Neural cell (in vitro differentiated cells): ENCODE measurements around the gene ZNF200. TPM values are rescaled to one million over a fixed set of nuclear protein-coding genes. Genes with fewer than 3 reads are reported as not detected.
"Not testable (repeated sequence)": the region's sequence is repeated elsewhere in the genome, so short reads cannot be mapped to it uniquely, and the experiment has no call there.

Source experiments
- H2AFZ ChIP-seq: fragments of 200-600, 300-800 bp; sonication (generic), shearing (Covaris generic); 2 replicates; pipeline ENCODE4 v1.6.0; 2014; ENCODE audit warnings: low read depth, mild to moderate bottlenecking, antibody characterized with exemption, low read length, moderate library complexity
- H3F3A ChIP-seq: fragments of 200-600 bp; shearing (Covaris generic); 2 replicates; pipeline ENCODE4 v1.6.1; 2016; ENCODE audit warnings: mild to moderate bottlenecking, moderate library complexity, mixed read lengths, antibody characterized with exemption, low read length; ENCODE audit not compliant: insufficient read depth, poor library complexity, severe bottlenecking
- H3K27ac ChIP-seq: fragments of 200-600, 300-800 bp; sonication (generic), shearing (Covaris generic); 2 replicates; pipeline ENCODE4 v1.5.1; 2014; ENCODE audit warnings: mild to moderate bottlenecking, low read length, moderate library complexity
- H3K27me3 ChIP-seq: fragments of 300-800, 200-600 bp; sonication (generic), shearing (Covaris generic); 2 replicates; pipeline ENCODE4 v1.6.0; 2014; ENCODE audit warnings: mild to moderate bottlenecking, low read depth, low read length, moderate library complexity; ENCODE audit not compliant: insufficient read depth
- H3K36me3 ChIP-seq: fragments of 300-800, 200-600 bp; sonication (generic), shearing (Covaris generic); 2 replicates; pipeline ENCODE4 v1.5.1; 2014; ENCODE audit warnings: mild to moderate bottlenecking, antibody characterized with exemption, low read length, moderate library complexity; ENCODE audit not compliant: insufficient read depth
- H3K4me2 ChIP-seq: fragments of 300-800, 200-600 bp; sonication (generic), shearing (Covaris generic); 2 replicates; pipeline ENCODE4 v1.6.0; 2014; ENCODE audit warnings: mild to moderate bottlenecking, low read length
- H3K4me3 ChIP-seq: fragments of 300-800, 200-600 bp; sonication (generic), shearing (Covaris generic); 2 replicates; pipeline ENCODE4 v1.5.1; 2014; ENCODE audit warnings: mild to moderate bottlenecking, low read length, moderate library complexity
- H3K79me2 ChIP-seq: fragments of 200-600 bp; shearing (Covaris generic); replicated peaks from 2 replicates; pipeline ENCODE4 v1.6.0; 2014; ENCODE audit warnings: mild to moderate bottlenecking, low read length, moderate library complexity; ENCODE audit not compliant: insufficient read depth
- H3K9ac ChIP-seq: fragments of 300-800, 200-600 bp; sonication (generic), shearing (Covaris generic); 2 replicates; pipeline ENCODE4 v1.6.1; 2016; ENCODE audit warnings: mild to moderate bottlenecking, low read length, mixed read lengths
- H3K9me2 ChIP-seq: fragments of 200-600 bp; shearing (Covaris generic); 2 replicates; pipeline ENCODE4 v1.6.1; 2016; ENCODE audit warnings: mild to moderate bottlenecking, low read length, mixed read lengths; ENCODE audit not compliant: insufficient read depth
- H3K9me3 ChIP-seq: fragments of 200-600, 300-800 bp; sonication (generic), shearing (Covaris generic); 2 replicates; pipeline ENCODE4 v1.6.1; 2016; ENCODE audit warnings: mild to moderate bottlenecking, mixed run types, low read length, moderate library complexity, mixed read lengths
- H4K20me1 ChIP-seq: fragments of 200-600 bp; shearing (Covaris generic); 2 replicates; pipeline ENCODE4 v1.6.1; 2016; ENCODE audit warnings: mild to moderate bottlenecking, mixed run types; ENCODE audit not compliant: insufficient read depth
- CTCF ChIP-seq: fragments of 450-650 bp; IDR thresholded peaks from 2 replicates; pipeline ENCODE4 v1.5.1; 2014; ENCODE audit warnings: antibody characterized with exemption, mild to moderate bottlenecking, moderate library complexity; ENCODE audit not compliant: poor library complexity, severe bottlenecking
- EP300 ChIP-seq: fragments of 450-650 bp; conservative IDR thresholded peaks from 2 replicates; pipeline ENCODE4 v1.6.1; 2014; ENCODE audit warnings: antibody characterized with exemption, mild to moderate bottlenecking, moderate library complexity; ENCODE audit not compliant: poor library complexity, severe bottlenecking
- EZH2 ChIP-seq: fragments of 200-600, 300-800 bp; shearing (Covaris generic), sonication (generic); IDR thresholded peaks from 2 replicates; pipeline ENCODE4 v1.6.1; 2014; ENCODE audit warnings: antibody characterized with exemption, low read length, borderline replicate concordance, mild to moderate bottlenecking; ENCODE audit not compliant: insufficient read depth, poor library complexity, severe bottlenecking
- MXI1 ChIP-seq: fragments of 450-650 bp; conservative IDR thresholded peaks from 2 replicates; pipeline ENCODE4 v1.6.1; 2014; ENCODE audit warnings: antibody characterized with exemption, mild to moderate bottlenecking; ENCODE audit not compliant: poor library complexity, severe bottlenecking
- POLR2AphosphoS5 ChIP-seq: IDR thresholded peaks from 2 replicates; pipeline ENCODE4 v1.6.1; 2012
- RAD21 ChIP-seq: fragments of 450-650 bp; conservative IDR thresholded peaks from 2 replicates; pipeline ENCODE4 v1.6.1; 2014; ENCODE audit warnings: antibody characterized with exemption, mild to moderate bottlenecking, moderate library complexity
- REST ChIP-seq: IDR thresholded peaks from 2 replicates; pipeline ENCODE4 v1.6.1; 2012; ENCODE audit warnings: borderline replicate concordance
- SMC3 ChIP-seq: fragments of 450-650 bp; conservative IDR thresholded peaks from 2 replicates; pipeline ENCODE4 v1.6.1; 2014; ENCODE audit warnings: antibody characterized with exemption, mild to moderate bottlenecking, moderate library complexity; ENCODE audit not compliant: poor library complexity
- TAF1 ChIP-seq: IDR thresholded peaks from 2 replicates; pipeline ENCODE4 v1.6.1; 2012; ENCODE audit warnings: low read depth
- polyA plus RNA-seq: library from polyadenylated mRNA; depleted of rRNA; stranded (reverse); fragments of >200 nt; gene quantifications from 2 replicates; pipeline ENCODE4 v1.2.3, GENCODE V29; 2014

ZNF200 gene
- polyA plus RNA-seq, 1 donor from 2014 or later = 20.8 TPM

GRCh38 chr16:3212006-3212405 lies 23.0 kb downstream of the ZNF200 start:
- no peak overlapping the region for H3K4me2 ChIP-seq
- TF ChIP-seq SMC3 (no peak), RAD21 (no peak), POLR2AphosphoS5 (no peak), CTCF (no peak), MXI1 (no peak), REST (no peak), TAF1 (no peak), EZH2 (no peak), EP300 (no peak)
- H2AFZ ChIP-seq = no peak overlapping the region
- no peaks in the 10 kb centered on the region for H3K9me2 ChIP-seq
- no peaks in the 10 kb centered on the region for H3K36me3 ChIP-seq
- no peak overlapping the region for H3K9ac ChIP-seq
- H3K27ac ChIP-seq = no peak overlapping the region
- H3K9me3 ChIP-seq = no peaks in the 10 kb centered on the region
- no peaks in the 10 kb centered on the region for H3F3A ChIP-seq
- H4K20me1 ChIP-seq = no peaks in the 10 kb centered on the region
- no peaks in the 10 kb centered on the region for H3K27me3 ChIP-seq
- H3K79me2 ChIP-seq = no peaks in the 10 kb centered on the region
- no peak overlapping the region for H3K4me3 ChIP-seq

- TF ChIP-seq TAF1 (no peak), SMC3 (no peak), MXI1 (no peak), EP300 (no peak), EZH2 (no peak), RAD21 (no peak), CTCF (no peak)
- no peaks in the 10 kb centered on the region for H4K20me1 ChIP-seq
Observed at GRCh38 chr16:3207086-3207953, 27.6 kb downstream of the ZNF200 start.

GRCh38 chr16:3205939-3206338 lies 29.0 kb downstream of the ZNF200 start:
- H2AFZ ChIP-seq, H3K79me2 ChIP-seq, H3F3A ChIP-seq, H3K27me3 ChIP-seq, H4K20me1 ChIP-seq, H3K27ac ChIP-seq, H3K9me3 ChIP-seq, H3K4me3 ChIP-seq, H3K4me2 ChIP-seq, H3K9ac ChIP-seq, H3K36me3 ChIP-seq, H3K9me2 ChIP-seq: not testable (repeated sequence)

More at GRCh38 chr16:3207086-3207953, 27.6 kb downstream of the ZNF200 start:
- Histone ChIP-seq H2AFZ (no peak overlapping the region), H3F3A (no peaks in the 10 kb centered on the region), H3K4me2 (no peak overlapping the region), H3K9ac (no peak overlapping the region), H3K9me3 (no peaks in the 10 kb centered on the region), H3K27ac (no peak overlapping the region), H3K79me2 (no peaks in the 10 kb centered on the region), H3K27me3 (peaks cover under 1% of the 10 kb centered on the region), H3K36me3 (no peaks in the 10 kb centered on the region), H3K9me2 (no peaks in the 10 kb centered on the region), H3K4me3 (no peak overlapping the region)
